Liver (tissue), 9 donors: ENCODE results near the gene TVP23C. TPM values are rescaled to one million over a fixed set of nuclear protein-coding genes. Genes with fewer than 3 reads are reported as not detected.
"Not testable (repeated sequence)": the region's sequence is repeated elsewhere in the genome, so short reads cannot be mapped to it uniquely, and the experiment has no call there.

Experiments
- DNase-seq: peaks from one replicate; pipeline ENCODE4 v3.0.0-alpha.2; 2017; ENCODE audit warnings: low spot score
- H3K27ac ChIP-seq, 2 donors: one replicate each; pipeline ENCODE4 v1.7.0; 2013; ENCODE audit warnings: inconsistent platforms in 2 of 2, low read length in 2 of 2, control low read depth in 1 of 2, low read depth in 1 of 2, mild to moderate bottlenecking in 1 of 2
- H3K27me3 ChIP-seq, 4 donors: one replicate each; pipeline versions ENCODE4 v1.6.1 to v1.7.0; 2013; ENCODE audit warnings: low read length in 3 of 4, inconsistent platforms in 1 of 4, mild to moderate bottlenecking in 1 of 4, moderate library complexity in 1 of 4; ENCODE audit not compliant: control insufficient read depth in 4 of 4, insufficient read depth in 4 of 4
- H3K36me3 ChIP-seq, 4 donors: one replicate each; pipeline versions ENCODE4 v1.6.1 to v1.7.0; 2013; ENCODE audit warnings: low read length in 3 of 4, mild to moderate bottlenecking in 3 of 4, low read depth in 1 of 4, moderate library complexity in 1 of 4; ENCODE audit not compliant: control insufficient read depth in 4 of 4, insufficient read depth in 3 of 4
- H3K4me1 ChIP-seq, 4 donors: one replicate each; pipeline versions ENCODE4 v1.6.1 to v1.7.0; 2013; ENCODE audit warnings: low read length in 3 of 4, mild to moderate bottlenecking in 3 of 4, moderate library complexity in 1 of 4; ENCODE audit not compliant: control insufficient read depth in 4 of 4, insufficient read depth in 4 of 4
- H3K4me3 ChIP-seq, 3 donors: one replicate each; pipeline versions ENCODE4 v1.6.1 to v1.7.0; 2013; ENCODE audit warnings: low read length in 3 of 3, control low read depth in 1 of 3, low read depth in 1 of 3, mild to moderate bottlenecking in 1 of 3
- H3K9ac ChIP-seq, 2 donors: one replicate each; pipeline ENCODE4 v1.7.0; 2013; ENCODE audit warnings: low read length in 2 of 2, mild to moderate bottlenecking in 2 of 2, moderate library complexity in 2 of 2, control low read depth in 1 of 2, low read depth in 1 of 2
- H3K9me3 ChIP-seq, 4 donors: one replicate each; pipeline versions ENCODE4 v1.6.1 to v1.7.0; 2013; ENCODE audit warnings: low read length in 3 of 4; ENCODE audit not compliant: control insufficient read depth in 4 of 4
- YY1 ChIP-seq: IDR thresholded peaks from 2 replicates; pipeline ENCODE4 v1.6.1; 2016; ENCODE audit warnings: antibody characterized with exemption, mild to moderate bottlenecking
- WGBS: extraction: QIAGEN DNeasy Blood & Tissue Kit; methylation state at CpG from one replicate; pipeline ENCODE4 v1.1.7; 2013; 5-methylcytosine and 5-hydroxymethylcytosine counted together
- polyA plus RNA-seq, 2 donors: library from polyadenylated mRNA; stranded (reverse) in 1 of 2; unstranded in 1 of 2; fragments of 200-250 nt in 1 of 2; fragments of >200 nt in 1 of 2; fragmentation: Nextera tagmentation in 1 of 2; extraction: Ambion mirVana in 1 of 2; gene quantifications; one replicate each; pipeline versions ENCODE4 v1.2.1 to v1.2.3, GENCODE V29; 2013 to 2015
- total RNA-seq, 2 donors: library from RNA; depleted of rRNA; stranded (reverse); fragments of >200 nt; gene quantifications; one replicate each; pipeline ENCODE4 v1.2.3, GENCODE V29; 2014
- donor health status: healthy.
- donor health status: healthy.
- donor health status: healthy.
- donor health status: healthy.
- donor health status: healthy.

TVP23C gene
- total RNA-seq (10 to 100 TPM in 1 of 2 donors, 1 to 10 TPM in 1; 8.8 to 20.7 TPM), polyA plus RNA-seq (1 to 10 TPM in 1 of 2 donors, under 1 TPM in 1; 0.77 to 1.0 TPM)

GRCh38 chr17:15563375-15563857, at the start of gene TVP23C:
TVP23C (minus strand) TSS chr17:15563483; CDS start chr17:15563448, 35 bp downstream.
- DNase-seq: peak; percentile 81
- H3K27ac ChIP-seq, H3K4me1 ChIP-seq, H3K9ac ChIP-seq, H3K36me3 ChIP-seq, H3K27me3 ChIP-seq, H3K9me3 ChIP-seq: not testable (repeated sequence)
- WGBS: 1% methylated on average over 45 of the region's 46 CpGs
- H3K4me3 ChIP-seq: peak within 1 kb of the TSS; percentile 57 to 73 (median 63)
- peak; percentile 62 for TF ChIP-seq YY1

- WGBS: 91% methylated on average over 8 of the region's 8 CpGs
- H3K36me3 ChIP-seq, H3K4me3 ChIP-seq, H3K27ac ChIP-seq, DNase-seq, H3K9me3 ChIP-seq, H3K27me3 ChIP-seq, H3K9ac ChIP-seq, H3K4me1 ChIP-seq: not testable (repeated sequence)
Observed at GRCh38 chr17:15592960-15593359, 29.7 kb upstream of the TVP23C start.

DNA sequence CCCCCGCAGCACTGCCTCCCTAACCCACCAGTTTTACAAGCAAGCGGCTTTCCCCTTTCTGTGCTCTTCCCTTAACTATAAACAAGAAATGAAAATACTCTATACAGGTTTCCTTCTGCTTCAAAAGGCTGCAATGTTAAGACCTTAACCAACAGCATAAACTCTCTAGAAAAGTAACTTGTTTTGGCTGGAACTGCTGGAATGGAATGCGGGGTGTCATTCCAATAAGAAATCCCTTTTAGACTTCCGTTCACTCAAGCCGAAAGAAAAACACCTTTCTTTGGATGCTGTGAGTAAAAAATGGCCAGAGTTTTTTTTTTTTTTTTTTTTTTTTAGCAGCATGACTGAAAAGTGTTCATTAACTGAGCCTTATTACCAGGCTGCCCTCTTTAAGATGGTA, 28.7 kb upstream of the TVP23C start:
- 89% methylated on average over 5 of the region's 5 CpGs for WGBS
- H3K36me3 ChIP-seq, H3K9me3 ChIP-seq, H3K4me3 ChIP-seq, H3K4me1 ChIP-seq, DNase-seq, H3K27ac ChIP-seq, H3K27me3 ChIP-seq, H3K9ac ChIP-seq: not testable (repeated sequence)

DNA sequence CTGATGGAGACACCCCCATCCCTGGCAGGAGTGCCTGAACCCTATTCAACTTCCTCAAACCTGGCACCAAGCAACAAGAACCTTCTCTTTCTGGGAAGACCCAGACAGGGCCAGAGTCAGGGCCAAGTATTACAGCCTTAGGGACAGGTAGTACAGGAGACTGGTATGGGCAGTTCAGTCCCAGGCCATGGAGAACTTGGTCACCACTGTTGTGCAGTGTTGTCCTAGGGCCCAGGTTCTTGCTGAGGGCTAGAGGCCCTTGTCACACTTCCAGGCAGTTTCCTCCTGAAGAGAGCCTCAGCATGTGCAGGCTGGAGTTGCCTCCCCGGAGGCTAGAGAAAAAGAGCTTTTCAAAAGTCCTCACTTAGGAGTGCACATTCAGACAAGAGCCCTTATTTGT, 27.6 kb upstream of the TVP23C start:
- not testable (repeated sequence) for H3K4me3 ChIP-seq
- 91% methylated on average over 1 of the region's 1 CpG for WGBS

DNA sequence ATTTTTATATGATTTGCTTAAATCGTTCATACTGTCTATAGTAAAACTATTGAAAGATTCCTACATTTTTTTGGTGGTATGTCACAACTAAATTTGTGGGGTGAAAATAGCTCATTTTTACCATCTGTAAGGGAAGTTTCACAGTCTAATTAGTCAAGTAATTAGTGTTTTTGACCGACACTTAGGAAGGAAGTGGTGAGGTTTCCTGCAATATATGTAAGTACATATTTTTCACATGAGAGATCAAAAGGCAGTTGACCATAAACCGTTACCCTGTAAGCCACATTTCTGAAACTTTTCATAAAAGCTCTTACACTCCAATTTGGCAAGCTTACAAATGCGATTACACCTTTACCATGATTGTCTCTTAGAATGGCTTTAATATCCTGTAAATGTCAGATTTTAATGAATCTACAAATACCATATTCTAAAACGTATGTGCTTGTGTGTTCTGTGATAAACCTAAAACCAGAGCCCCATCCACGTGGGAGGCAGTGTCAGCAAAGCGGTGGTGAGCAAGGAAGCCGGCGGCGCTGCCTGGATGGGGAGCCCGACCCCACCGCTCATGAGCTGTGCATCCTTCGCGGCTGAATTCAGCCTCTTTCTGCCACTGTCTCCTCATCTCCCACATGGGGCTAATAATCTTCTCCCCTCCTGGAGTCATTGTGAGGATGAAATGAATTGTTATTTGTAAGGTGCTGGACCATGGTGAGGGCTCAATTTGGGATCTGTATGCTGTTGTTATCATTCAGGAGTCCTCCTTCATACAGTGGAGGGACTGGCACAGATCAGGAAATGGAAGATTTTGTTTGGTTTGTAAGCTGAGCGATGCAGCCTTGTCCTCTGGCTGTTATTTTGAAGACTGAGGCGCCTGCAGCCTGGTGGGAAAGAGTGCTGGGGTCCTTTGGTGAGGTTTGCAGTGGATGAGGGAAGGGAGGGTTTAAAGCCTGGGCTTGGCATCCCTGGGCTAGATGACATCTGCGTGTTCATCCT, 26.6 kb upstream of the TVP23C start:
- H3K36me3 ChIP-seq, H3K4me3 ChIP-seq, H3K27me3 ChIP-seq, H3K9me3 ChIP-seq, H3K27ac ChIP-seq, H3K4me1 ChIP-seq, DNase-seq, H3K9ac ChIP-seq: not testable (repeated sequence)
- WGBS: 71% methylated on average over 13 of the region's 17 CpGs

More for the DNA sequence above, 27.6 kb upstream of the TVP23C start:
- DNase-seq, H3K27me3 ChIP-seq, H3K9me3 ChIP-seq, H3K27ac ChIP-seq, H3K36me3 ChIP-seq, H3K9ac ChIP-seq, H3K4me1 ChIP-seq: not testable (repeated sequence)

DNA sequence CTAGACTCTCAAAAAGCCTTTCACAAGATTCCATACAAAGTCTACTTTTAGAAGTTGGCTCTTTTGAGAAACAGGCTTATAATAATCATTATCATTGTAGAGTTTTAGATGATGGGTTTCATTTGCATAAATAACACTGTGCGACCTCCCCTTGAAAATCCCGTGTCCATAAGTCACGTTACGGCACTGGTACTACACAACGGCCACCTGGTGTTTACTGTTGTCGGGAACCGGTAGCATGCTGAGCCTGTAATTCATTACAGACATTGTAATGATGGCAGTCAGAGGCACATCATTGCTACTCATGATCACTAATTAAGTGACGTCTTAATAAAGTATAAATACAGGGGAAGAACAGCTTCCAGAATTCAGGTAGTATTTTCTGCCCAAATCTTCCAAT, 24.7 kb upstream of the TVP23C start:
- not testable (repeated sequence) for H3K27ac ChIP-seq, H3K4me3 ChIP-seq, H3K9ac ChIP-seq, H3K4me1 ChIP-seq, H3K27me3 ChIP-seq, DNase-seq, H3K9me3 ChIP-seq, H3K36me3 ChIP-seq
- WGBS: 91% methylated on average over 8 of the region's 8 CpGs

DNA sequence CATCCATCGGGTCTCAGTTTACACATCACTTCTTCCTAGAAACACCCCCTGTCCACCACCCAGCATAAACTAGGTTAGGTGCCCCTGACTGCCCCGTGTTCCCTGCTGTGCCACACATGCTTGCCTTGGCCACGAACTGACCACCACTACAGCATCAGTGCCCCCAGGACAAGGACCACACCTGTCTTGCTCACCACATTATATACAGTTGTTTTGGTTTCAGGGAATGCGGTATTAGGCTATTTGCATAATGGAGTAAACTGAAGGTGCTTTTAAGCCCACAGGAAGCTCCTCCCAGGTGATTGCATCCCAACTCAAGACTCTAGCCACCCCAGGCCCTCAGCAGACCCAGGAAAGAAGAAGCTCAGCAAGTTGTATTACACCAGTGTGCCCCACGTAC, 20.0 kb upstream of the TVP23C start:
- not testable (repeated sequence) for H3K27me3 ChIP-seq, H3K9ac ChIP-seq, H3K36me3 ChIP-seq, DNase-seq, H3K9me3 ChIP-seq, H3K4me3 ChIP-seq, H3K27ac ChIP-seq, H3K4me1 ChIP-seq
- WGBS: 68% methylated on average over 2 of the region's 5 CpGs

DNA sequence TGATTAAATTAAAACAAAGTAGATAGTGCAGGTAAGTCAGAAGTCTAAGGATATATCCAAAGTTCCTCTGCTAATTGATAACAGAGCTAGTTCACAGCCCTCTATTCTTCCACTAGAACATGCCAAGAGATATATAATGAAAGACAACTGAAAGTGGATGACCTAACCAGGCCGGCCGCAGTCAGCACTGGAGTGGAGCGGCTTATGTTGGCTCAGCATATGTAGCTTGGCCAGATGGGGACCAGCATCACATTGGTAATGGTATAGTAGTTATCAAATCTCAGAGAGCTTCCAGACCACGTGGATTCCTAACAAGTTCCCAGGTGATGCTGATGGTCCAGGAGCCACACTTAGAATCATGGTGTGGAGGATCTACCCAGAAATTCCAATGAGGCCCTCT, 18.2 kb upstream of the TVP23C start:
- H3K36me3 ChIP-seq, H3K9ac ChIP-seq, H3K4me3 ChIP-seq, H3K27ac ChIP-seq, DNase-seq, H3K9me3 ChIP-seq, H3K27me3 ChIP-seq, H3K4me1 ChIP-seq: not testable (repeated sequence)
- WGBS: 93% methylated on average over 4 of the region's 4 CpGs
